Thoracic aorta (tissue), 2 donors: ENCODE results near the gene JCAD. TPM values are rescaled to one million over a fixed set of nuclear protein-coding genes. Genes with fewer than 3 reads are reported as not detected.
"Not testable (repeated sequence)": the region's sequence is repeated elsewhere in the genome, so short reads cannot be mapped to it uniquely, and the experiment has no call there.

Experiments used
- ATAC-seq: fragments of 150-250 bp; one replicate; pipeline ENCODE4 v1.8.0; 2017; ENCODE audit warnings: low read depth; ENCODE audit not compliant: insufficient number of reproducible peaks, low FRiP score
- DNase-seq: peaks from one replicate; pipeline ENCODE4 v3.0.0-alpha.2; 2020; ENCODE audit warnings: low spot score
- H3K27ac ChIP-seq, 2 donors: fragments of 200-600 bp; sonication (generic); 1 replicate in 1 of 2; 2 replicates in 1 of 2; pipeline ENCODE4 v1.5.1; 2016; ENCODE audit warnings: mild to moderate bottlenecking in 2 of 2, moderate library complexity in 2 of 2
- H3K27me3 ChIP-seq: fragments of 200-600 bp; sonication (generic); replicated peaks from 2 replicates; pipeline ENCODE4 v1.6.0; 2016; ENCODE audit warnings: mild to moderate bottlenecking; ENCODE audit not compliant: insufficient read depth
- H3K36me3 ChIP-seq: fragments of 200-600 bp; sonication (generic); one replicate; pipeline ENCODE4 v1.5.1; 2016
- H3K4me1 ChIP-seq, 2 donors: fragments of 200-600 bp; sonication (generic); 1 replicate in 1 of 2; 2 replicates in 1 of 2; pipeline versions ENCODE4 v1.5.1 to v1.6.0; 2016; ENCODE audit warnings: low read depth in 2 of 2, mild to moderate bottlenecking in 1 of 2; ENCODE audit not compliant: control insufficient read depth in 1 of 2
- H3K4me3 ChIP-seq: fragments of 200-600 bp; sonication (generic); 2 replicates; pipeline ENCODE4 v1.5.1; 2016; ENCODE audit warnings: mild to moderate bottlenecking
- H3K9me3 ChIP-seq: fragments of 200-600 bp; sonication (generic); 2 replicates; pipeline ENCODE4 v1.5.1; 2016
- total RNA-seq, 2 donors: library from RNA; depleted of rRNA; stranded (reverse); fragments of >200 nt; gene quantifications; one replicate each; pipeline versions ENCODE4 v1.1.0 to v1.2.3, GENCODE V29; 2016
- TF ChIP-seq, protein P1 (sequence below): fragments of 200-600 bp; sonication (generic); IDR thresholded peaks from one replicate; pipeline ENCODE4 v1.5.1; 2019; ENCODE audit warnings: antibody characterized with exemption

Gene JCAD, protein sequence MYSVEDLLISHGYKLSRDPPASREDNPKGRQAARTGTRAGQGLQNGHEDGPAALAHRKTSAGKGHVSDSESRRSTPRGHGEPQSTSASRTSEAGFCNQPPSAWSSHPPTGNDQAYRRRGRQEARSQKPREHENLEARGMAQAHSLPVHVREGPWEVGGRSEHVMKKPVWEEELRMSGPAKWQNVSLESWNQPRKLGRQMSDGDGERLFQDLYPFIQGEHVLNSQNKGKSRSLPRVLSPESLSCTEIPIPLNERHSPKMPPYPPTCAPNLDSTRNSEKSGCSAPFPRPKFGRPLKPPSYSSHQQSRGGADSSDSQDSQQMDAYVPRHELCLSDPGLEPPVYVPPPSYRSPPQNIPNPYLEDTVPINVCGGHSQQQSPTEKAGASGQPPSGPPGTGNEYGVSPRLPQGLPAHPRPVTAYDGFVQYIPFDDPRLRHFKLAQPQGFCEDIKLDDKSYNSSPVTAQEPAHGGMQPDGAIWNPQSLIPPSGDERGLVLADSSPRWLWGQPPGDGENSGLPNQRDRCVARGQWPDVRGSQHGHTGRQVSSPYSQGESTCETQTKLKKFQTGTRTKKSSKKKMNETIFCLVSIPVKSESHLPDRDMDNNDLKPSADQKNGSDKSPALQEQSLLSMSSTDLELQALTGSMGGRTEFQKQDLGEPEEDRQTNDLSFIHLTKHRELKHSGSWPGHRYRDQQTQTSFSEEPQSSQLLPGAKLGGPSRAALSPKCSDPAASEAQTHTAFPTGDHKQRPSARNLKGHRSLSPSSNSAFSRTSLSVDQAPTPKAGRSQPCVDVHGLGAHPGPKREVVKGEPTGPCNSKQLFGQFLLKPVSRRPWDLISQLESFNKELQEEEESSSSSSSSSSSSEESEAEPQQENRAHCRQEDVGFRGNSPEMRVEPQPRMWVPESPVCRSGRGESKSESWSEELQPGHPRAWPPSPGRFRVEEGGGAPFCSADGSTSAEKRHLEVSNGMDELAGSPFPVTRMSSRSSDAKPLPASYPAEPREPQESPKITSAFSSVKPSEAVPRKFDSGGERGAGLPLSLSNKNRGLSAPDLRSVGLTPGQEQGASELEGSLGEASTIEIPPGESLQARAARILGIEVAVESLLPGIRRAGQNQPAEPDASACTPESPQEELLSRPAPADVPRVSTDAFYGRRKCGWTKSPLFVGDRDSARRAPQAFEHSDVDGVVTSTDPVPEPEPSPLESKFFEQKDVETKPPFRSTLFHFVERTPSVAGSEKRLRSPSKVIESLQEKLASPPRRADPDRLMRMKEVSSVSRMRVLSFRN (N-terminal part only)
- 100 to 1,000 TPM in 1 of 2 donors, 10 to 100 TPM in 1; 46.3 to 103 TPM for total RNA-seq

DNA sequence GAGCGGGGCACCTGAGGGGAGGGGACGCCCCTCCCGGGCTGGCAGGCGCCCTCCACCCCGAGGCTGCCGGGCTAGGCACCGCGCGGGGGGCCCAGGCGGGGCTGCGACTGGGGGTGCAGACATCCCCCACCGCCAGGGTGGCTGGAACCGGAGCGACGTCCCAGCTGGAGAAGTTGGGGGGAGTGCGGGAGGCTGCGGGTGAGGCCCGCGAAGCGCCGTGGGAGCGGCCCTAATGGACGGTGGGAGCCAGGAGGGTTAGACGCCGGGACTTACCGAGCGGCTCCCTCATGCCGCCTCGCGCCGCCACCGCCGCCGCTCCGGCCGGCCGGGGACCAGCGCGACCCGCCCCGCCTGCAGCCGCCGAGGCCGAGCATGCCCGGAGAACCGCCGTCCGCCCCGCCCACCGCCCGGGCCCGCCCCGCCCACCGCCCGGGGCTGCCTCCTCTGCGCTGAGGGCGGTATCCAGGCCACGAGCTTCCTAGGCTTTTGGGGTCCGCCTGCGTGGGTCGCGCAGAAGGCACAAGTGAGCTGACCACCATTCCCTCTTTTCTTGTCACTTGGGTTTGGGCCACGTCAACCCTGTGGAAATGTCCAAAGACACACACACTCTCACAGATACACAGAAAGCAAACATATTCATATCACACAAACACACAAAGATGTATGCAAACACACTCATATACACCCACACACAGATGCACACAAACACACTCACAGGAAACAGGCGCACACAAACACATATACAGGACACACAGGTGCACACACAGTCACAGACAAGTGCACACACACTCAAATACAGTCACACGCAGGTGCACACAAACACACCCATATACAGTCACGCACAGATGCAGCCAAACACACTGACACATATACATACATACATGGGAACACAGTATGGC is at the start of gene JCAD:
JCAD (minus strand) TSS at position 378 of the 899 bp plus-strand sequence. CDS start 11,774 bp downstream, outside the sequence.
- peak within 1 kb of the TSS; percentile 90 for H3K4me3 ChIP-seq
- no peaks in the 10 kb centered on the region for H3K36me3 ChIP-seq
- no peaks in the 10 kb centered on the region for H3K9me3 ChIP-seq
- peaks cover 19 to 50% of the 10 kb centered on the region in 2 donors for H3K4me1 ChIP-seq
- TF ChIP-seq, protein P1, sequence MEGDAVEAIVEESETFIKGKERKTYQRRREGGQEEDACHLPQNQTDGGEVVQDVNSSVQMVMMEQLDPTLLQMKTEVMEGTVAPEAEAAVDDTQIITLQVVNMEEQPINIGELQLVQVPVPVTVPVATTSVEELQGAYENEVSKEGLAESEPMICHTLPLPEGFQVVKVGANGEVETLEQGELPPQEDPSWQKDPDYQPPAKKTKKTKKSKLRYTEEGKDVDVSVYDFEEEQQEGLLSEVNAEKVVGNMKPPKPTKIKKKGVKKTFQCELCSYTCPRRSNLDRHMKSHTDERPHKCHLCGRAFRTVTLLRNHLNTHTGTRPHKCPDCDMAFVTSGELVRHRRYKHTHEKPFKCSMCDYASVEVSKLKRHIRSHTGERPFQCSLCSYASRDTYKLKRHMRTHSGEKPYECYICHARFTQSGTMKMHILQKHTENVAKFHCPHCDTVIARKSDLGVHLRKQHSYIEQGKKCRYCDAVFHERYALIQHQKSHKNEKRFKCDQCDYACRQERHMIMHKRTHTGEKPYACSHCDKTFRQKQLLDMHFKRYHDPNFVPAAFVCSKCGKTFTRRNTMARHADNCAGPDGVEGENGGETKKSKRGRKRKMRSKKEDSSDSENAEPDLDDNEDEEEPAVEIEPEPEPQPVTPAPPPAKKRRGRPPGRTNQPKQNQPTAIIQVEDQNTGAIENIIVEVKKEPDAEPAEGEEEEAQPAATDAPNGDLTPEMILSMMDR, result peak; percentile 15
- DNase-seq (no peak), ATAC-seq (peak; percentile 68)
- peak within 1 kb of the TSS; percentile 55 to 89 for H3K27ac ChIP-seq
- H3K27me3 ChIP-seq, result no peaks in the 10 kb centered on the region

DNA sequence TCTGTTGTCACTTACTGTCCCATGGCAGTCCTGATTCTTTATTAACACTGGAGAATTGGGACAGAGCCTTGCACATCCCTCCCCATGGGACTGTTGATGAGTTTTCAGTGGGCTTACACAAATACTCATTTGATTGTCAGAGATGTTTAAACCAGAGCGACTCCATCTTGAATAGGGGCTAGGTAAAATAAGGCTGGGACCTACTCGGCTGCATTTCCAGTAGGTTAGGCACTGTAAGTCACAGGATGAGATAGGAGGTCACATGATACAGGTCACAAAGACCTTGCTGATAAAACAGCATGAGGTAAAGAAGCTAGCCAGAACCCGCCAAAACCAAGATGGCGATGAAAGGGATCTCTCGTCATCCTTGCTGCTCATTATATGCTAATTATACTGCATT is 47.6 kb upstream of the JCAD start:
- ATAC-seq (no peak), DNase-seq (no peak)
- H3K4me1 ChIP-seq, result peaks cover 0 to 4% of the 10 kb centered on the region in 2 donors
- H3K4me3 ChIP-seq, result no peak overlapping the region
- H3K36me3 ChIP-seq, result no peaks in the 10 kb centered on the region
- TF ChIP-seq, protein P1, result no peak
- H3K27ac ChIP-seq, result no peak overlapping the region
- no peaks in the 10 kb centered on the region for H3K27me3 ChIP-seq
- no peaks in the 10 kb centered on the region for H3K9me3 ChIP-seq

GRCh38 chr10:30103595-30104320 is 44.4 kb upstream of the JCAD start:
- H3K9me3 ChIP-seq, result no peaks in the 10 kb centered on the region
- H3K4me3 ChIP-seq, result no peak overlapping the region
- H3K27ac ChIP-seq, result no peak overlapping the region
- no peaks in the 10 kb centered on the region for H3K4me1 ChIP-seq
- ATAC-seq (no peak), DNase-seq (no peak)
- TF ChIP-seq, protein P1, result no peak
- no peaks in the 10 kb centered on the region for H3K36me3 ChIP-seq
- no peaks in the 10 kb centered on the region for H3K27me3 ChIP-seq

- not testable (repeated sequence) for H3K27me3 ChIP-seq, DNase-seq, H3K27ac ChIP-seq, H3K36me3 ChIP-seq, ATAC-seq, H3K4me1 ChIP-seq, H3K9me3 ChIP-seq, H3K4me3 ChIP-seq
These were observed 40.3 kb upstream of the JCAD start for GRCh38 chr10:30099706-30100105.
